G401 (cell line): ENCODE data around the gene TCEAL9. TPM values are rescaled to one million over a fixed set of nuclear protein-coding genes. Genes with fewer than 3 reads are reported as not detected.
A peak's percentile ranks its signal among the peaks of the same experiment; 100 is the strongest.
"Not testable (repeated sequence)": the region's sequence is repeated elsewhere in the genome, so short reads cannot be mapped to it uniquely, and the experiment has no call there.

ENCODE experiments used
- DNase-seq: peaks from one replicate; pipeline ENCODE4 v3.0.0-alpha.2; 2015; ENCODE audit warnings: low spot score
- in situ Hi-C: cut with HindIII; loops from 2 replicates; pipeline ENCODE4 v1.10.0; 2016; ENCODE audit warnings: low sequenced_read_pairs, mixed read lengths
- total RNA-seq: library from RNA; depleted of rRNA; stranded (reverse); fragments of >200 nt; shearing (Covaris generic); gene quantifications from 2 replicates; pipeline ENCODE4 v1.2.3, GENCODE V29; 2014

The TCEAL9 gene
- total RNA-seq, 1 experiment from 2014 or later = 39.1 TPM

DNA sequence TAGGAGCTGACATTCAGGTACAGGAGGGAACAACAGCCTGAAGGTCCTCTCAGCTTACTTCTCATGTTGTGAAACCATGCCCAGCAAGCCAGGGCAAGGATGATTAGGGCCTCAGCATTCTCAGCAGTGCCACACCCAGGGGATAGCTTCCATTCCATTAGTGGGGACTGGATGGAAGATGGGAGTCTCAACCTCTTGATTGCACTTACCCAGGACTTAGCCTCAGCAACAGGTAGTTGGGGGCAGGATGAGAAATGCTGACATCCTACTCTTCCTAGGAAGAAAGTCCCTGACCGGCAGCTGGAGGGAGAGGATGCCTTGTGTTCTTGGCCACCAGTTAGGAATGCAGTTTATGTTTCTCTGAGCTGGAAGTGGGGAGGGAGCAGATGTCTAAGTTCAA lies 11.2 kb downstream of the TCEAL9 start:
- in situ Hi-C loops = no loop called here
- no peak for DNase-seq

DNA sequence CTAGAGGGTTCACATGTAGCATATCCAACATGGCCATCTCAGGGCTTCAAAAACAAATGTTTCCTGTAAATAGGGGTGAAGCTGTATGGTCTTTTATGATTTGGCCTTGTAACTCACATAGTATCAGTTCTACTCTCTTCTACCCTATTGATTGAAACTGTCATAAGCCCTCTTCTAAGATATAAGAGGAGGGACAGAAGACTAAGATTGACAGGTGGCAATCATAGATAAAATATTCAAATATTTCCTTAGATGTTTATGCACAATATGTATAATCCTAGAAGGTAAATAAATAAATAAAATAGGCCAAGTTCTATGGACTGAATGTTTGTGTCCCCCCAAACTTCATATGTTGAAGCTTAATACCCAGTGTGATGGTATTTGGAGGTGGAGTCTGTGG lies 13.2 kb downstream of the TCEAL9 start:
- in situ Hi-C loops = no loop called here

DNA sequence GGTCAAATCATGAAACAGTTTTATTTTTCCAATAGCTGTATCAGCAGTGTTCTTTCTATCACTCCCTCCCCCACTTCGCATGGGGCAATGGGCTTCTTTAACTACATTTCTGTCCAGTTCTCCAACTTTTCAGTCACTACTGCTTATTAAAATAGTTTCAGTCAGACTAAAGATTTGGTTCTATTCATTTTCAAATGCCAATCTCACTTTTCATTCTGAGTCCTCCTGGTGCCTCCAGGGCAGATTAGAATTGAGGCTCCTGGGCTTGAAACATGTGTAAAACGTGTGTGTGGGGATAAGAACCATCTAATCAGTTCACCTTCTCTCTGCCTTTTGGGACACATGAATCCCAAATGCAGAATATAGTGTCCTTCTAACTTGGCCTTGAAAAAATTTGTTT lies 16.6 kb downstream of the TCEAL9 start:
- DNase-seq = no peak
- in situ Hi-C loops = no loop called here

More for the DNA sequence above, 13.2 kb downstream of the TCEAL9 start:
- no peak for DNase-seq

DNA sequence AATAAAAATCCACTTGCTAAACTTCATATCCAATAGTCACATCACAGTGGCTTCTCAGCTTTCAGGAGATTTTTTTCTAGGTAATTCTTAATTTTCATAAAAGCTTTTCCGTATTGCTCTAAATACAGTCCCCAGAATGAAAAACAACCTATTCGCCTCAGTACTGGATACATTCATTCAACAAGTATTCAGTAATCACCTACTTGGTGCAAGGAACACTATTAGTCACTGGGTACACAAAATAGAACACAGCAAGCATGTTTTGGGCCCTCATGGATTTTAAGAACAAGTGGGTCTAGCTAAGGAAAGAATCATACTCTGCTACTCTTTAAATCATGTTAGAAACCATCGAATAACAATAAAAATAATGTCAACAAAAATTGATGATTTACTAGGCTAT lies 17.3 kb downstream of the TCEAL9 start:
- in situ Hi-C loops = no loop called here
- DNase-seq = no peak

DNA sequence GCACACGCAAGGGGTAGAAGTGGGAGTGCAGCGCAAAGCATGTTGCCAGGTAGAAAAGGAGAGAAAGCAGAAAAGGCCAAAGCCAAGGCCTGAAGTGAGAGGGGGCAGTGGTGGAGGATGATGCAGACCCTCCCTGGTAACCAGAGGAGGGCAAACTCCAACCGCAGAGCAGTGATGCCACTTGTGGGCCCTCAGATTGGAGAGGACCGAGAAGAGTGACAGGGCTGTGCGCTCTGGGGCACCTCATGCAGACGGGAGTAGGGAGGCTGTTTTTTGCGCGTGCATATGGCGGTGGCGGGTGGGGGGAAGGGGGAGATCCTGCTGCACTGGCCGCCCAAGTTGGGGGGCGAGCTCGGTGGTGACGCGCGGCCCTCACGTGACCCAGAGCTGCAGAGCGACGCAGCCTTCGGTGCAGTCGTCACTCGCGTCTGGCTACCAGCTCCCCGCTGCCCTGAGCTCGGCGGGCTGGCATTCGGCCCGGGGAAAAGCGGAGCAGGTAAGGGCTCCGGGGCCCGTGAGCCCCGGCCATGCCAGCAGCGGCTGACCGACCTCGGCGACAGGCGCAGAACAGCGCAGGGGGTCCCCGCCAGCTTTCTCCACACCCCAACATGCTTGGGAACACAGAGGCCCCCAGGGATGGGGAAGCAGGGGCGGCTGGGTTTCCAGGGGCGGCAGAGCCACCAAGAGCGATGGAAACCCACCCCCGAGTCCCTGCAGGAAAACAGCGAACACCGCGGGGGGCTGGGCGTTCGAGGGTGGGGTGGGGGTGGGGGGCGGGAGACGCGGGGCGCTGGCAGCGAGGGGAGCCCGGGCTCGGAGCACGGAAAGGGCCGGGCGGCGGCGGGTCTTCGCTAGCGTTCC lies 20.0 kb downstream of the TCEAL9 start, which contains the start of gene BEX3:
Gene BEX3 (plus strand): TSS at position 421 of the 861 bp plus-strand sequence. CDS start 984 bp downstream, outside the sequence.
- in situ Hi-C loops = no loop called here
- DNase-seq = peak; percentile 78

DNA sequence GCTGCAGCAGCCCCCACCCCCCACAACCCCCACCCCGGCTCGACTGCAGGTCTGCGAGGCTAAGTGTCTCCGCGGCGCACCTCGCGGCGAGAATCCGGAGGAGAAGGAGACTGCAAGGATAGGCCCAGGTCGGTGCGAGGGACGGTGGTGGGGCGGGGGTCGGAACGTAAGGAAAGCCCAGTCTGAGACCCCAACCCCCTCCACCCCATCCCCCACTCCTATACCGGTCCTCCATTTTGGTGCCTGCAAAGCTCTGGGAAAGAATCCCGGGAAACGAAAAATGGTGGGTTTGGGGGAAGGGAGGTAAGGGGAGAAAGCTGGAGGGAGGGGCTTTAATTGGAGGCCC lies 20.6 kb downstream of the TCEAL9 start:
- in situ Hi-C loops = no loop called here

DNA sequence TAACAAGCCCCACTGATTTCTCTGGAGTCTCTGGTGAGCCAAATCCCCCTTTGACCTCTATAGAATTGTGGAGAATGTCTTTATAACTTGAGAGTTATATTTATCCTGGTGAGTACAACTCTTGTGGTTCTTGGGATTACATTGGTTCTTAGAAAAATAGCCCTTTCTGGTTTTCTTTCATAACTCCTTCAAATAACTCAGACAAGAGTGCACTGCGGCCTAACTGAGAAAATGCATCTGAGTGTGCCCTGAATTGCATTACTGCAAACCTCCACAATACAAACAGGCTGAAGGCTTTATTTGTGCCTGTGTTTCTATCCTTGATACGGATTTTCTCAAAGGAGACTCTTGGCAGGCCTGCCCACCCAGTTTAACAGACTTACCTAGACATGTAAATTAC lies 22.7 kb downstream of the TCEAL9 start:
- no peak for DNase-seq
- in situ Hi-C loops = no loop called here

More for the DNA sequence above, 20.6 kb downstream of the TCEAL9 start:
- DNase-seq = no peak

DNA sequence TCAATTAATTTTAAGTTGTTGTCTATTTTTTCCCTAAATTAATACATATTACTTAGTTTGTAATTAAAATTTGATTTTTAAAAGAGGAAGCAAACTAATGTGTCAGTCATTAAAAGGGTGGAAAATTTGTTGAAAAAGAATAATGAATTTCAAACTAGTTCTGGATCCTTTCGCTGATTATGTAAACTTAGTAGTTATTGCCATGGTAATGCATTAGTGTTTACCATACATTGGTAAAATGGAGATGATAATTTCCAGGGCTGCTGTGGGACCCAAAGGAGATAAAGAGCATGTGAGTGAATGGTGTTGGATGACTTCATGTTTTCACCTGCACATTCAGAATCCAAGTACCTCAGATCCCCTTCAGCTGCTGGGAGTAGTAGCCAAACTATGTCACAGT lies 26.6 kb downstream of the TCEAL9 start:
- in situ Hi-C loops = no loop called here
- no peak for DNase-seq

DNA sequence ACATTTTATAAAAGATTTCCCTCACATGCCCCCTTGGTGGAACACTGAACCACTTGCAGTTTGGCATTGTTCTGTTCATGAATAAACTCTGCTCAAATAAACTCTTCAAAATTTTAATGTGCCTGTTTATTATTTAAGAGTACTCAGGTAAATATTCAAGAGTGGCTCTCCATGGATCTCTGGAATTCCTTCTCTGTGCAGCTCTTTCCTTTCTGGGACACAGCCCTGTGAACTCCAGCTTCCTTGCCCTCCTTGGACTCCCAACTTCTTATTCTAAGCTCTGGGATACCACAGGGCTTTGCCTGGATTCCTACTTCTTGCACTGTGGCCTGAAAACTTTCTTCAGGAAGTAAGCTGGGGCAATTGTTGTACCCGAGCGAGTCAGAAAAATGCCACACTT lies 28.4 kb downstream of the TCEAL9 start:
- in situ Hi-C loops = no loop called here
- DNase-seq = no peak

DNA sequence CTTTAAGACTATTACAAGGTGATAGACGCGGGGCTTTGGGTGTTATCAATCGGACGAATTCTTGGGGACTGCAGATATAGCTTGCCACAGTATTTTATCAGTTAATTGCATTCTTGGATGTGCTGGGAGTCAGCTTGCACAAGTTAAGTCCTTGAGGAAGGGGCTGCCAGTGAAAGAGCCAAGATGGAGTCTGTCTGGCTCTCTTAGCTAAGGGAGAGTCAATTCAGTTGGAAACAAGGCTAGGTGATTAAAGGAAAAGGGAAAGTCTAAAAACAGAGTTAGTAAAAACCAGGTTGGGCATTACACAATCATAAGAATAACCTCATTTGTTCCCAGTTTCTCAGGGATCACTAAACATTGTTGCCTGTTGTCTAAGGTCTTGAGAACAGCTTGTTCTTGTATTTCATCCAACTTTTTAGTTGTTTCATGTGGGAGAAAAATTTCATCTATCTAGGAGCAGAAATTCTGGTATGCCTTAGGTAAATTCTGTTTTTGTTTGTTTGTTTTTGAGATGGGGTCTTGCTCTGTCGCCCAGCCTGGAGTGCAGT lies 29.1 kb downstream of the TCEAL9 start:
- DNase-seq, in situ Hi-C loops: not testable (repeated sequence)

DNA sequence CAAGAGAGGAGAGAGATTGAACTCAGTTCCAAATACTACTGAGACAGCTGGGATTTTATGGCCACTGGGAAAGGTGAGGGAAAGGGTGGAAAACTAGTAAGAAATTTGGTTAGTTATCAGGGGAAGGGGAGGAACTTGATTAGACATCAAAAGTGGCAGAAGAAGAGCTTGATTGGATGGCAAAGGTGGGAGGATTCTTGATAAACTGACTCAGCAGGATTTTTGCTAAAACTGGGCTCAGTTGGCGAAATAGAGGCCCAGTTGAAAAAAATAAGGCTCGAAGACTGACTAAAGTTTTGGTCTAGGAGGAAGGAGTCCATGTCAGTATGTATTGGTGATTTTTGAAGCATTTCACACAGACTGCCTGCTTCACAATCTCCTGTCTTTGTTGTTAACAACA lies 30.0 kb downstream of the TCEAL9 start:
- no peak for DNase-seq
- in situ Hi-C loops = no loop called here

DNA sequence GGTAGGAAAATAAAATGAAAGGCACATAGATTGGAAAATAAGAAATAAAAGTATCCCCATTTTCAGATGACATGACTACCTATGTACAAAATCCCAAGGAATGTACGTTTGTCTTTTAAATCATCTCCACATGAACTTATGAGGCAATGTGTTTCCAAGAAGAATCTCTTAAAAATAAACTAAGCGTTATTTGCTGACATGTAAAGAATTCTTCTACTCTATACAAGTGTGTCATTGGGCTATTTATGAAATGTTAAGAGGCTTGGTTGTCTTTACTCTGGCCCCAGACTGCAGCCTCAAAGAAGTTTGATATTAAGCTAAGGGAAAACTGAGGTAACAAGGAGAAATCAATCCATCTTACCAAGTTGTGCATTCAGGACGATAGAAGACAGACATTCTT lies 37.2 kb downstream of the TCEAL9 start:
- in situ Hi-C loops = no loop called here

DNA sequence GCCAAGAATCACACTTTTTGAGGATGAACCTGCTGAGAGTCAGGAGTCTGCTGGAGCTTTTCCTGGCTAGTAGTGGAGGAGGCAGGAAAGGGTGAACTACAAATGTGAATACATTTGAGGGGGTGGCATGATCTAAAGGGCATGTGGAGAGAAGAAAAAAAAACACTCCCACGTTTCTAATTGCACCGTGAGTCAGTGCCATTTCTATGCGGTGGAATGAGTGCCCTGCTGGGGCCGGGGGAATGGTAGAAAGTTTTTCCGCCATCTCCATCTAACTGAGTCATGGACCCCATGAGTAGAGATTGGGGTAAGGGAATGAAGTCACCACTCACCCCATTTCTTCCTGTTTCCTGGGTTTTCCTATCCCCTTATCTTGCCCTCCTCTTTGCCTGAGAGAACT lies 39.9 kb downstream of the TCEAL9 start:
- no peak for DNase-seq
- in situ Hi-C loops = no loop called here

More for the DNA sequence above, 37.2 kb downstream of the TCEAL9 start:
- no peak for DNase-seq

DNA sequence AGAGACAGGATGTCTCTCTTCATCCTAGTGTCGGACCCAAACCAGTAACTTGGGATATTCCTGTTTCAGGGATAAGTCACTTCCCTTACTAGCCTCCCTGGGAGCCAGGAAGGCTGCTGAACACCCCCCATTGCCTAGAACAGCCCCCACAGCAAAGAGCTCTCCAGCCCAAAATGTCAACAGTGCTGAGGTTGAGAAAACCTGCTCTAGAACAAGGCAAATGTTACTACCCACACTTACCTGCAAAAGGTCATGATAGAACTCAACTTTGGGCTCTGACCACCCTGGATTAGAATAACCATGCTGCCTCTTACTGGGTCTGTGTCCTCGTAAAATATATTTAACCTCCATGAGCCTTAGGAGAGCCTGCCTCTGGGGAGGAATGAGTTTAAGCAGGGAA lies 40.4 kb downstream of the TCEAL9 start:
- in situ Hi-C loops = no loop called here
- no peak for DNase-seq

DNA sequence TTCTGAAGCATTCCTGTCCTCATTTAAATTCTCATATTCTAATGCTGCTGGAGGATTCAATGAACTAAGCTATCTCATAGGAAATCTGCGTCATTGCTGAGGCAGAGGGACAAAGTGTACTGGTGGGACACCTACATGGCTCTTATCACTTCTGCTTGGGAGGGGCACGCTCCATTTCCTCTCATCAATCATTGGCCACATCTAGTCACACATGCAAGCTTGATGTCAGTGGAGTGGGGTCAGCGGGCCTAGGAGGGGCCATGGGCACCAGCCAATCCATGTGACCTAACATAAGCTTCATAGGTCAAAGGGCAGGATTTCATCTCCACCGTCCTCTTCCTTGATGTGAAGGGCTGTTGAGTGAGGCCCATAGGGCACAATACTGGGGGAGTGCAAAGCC lies 41.4 kb downstream of the TCEAL9 start:
- in situ Hi-C loops = no loop called here

DNA sequence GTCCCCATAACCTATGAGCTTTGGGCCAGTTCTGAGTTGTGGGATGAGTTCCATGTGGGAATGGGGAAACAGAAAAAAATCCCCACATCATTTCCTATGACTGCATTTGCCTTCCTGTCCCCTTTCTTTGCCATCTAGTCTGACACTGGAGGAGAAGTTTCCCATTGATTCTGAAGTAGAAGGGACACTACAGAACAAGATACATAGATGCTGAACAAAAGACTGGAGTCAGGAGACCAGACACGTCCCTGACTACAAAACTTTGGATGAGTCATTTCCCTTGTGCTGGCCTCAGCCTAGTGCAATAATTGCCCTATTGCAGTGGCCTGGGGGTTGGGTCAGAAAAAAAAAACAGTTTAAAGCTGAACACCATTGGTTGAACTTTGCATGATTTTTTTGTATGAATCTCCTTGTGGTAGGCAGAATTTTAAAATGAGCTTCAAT lies 42.1 kb downstream of the TCEAL9 start:
- no peak for DNase-seq
- in situ Hi-C loops = no loop called here

More for the DNA sequence above, 41.4 kb downstream of the TCEAL9 start:
- no peak for DNase-seq

DNA sequence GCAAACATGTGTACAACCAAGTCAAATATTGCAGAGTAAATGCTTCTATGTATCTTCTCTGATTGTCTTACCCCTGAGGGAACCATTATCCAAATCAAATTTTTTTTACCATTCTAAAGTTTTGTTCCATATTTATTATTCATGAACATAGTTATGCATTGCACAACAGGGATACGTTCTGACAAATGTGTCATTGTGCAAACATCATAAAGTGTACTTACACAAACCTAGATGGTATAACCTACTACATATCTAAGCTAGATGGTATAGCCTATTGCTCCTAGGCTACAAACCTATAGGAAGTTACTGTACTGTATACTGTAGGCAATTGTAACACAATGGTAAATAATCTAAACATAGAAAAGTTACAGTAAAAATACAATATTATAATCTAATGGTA lies 43.4 kb downstream of the TCEAL9 start:
- in situ Hi-C loops = no loop called here
- DNase-seq = no peak

DNA sequence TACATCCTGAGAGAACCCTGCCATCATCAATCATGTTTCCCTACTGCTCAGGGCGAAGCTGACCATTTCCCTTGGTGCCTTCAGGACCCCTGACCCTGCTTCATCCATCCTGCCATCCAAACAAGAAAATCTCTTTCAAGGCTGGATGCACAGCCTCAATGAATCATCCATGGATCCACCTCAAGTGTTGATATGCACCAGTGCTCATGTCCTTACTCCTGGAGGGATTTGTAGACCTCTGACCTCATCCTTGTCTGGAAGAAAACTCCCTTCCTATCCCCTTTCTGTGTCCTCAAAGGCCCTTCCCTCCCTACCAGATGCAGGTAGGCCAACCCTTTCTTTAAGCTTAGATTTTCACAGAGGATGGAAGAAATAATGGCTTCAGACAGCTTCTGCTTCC lies 44.6 kb downstream of the TCEAL9 start:
- in situ Hi-C loops = no loop called here
- no peak for DNase-seq

DNA sequence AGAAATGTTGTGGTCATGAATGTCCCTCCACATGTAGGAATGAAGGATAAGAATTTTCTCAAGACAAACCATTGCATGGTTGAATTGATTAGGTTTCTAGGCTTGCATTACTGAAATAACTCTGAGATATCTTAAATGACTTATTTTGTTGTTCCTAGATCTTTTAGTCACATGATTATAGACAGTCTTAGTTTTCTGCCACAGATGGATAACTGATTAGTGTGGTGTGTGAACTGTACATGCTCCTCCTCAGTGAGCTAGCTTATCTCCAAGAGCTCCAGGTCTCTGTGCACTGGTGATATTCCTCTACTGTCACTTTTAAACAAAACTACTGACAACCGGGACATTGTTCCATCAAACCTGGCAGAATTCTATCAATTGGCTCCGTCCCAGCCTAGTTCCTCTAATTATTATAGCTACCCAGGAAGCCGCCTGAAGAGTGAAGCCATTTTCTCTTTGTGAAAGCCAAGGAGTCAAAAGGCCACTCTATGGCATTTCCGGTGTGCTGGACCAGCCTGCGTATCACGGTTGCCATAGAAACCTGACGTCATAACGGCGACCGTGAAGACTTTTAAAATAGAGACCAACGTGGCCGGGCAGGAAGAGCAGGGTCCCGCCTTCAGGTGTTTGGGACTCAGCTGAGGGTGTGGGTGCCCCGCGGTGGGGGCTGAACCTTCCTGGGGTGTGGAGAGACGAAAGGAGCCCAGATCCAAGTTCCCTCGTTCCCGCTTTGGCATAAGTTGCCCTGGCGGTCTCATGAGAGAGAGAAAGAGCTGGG lies 48.1 kb downstream of the TCEAL9 start:
- in situ Hi-C loops = no loop called here

DNA sequence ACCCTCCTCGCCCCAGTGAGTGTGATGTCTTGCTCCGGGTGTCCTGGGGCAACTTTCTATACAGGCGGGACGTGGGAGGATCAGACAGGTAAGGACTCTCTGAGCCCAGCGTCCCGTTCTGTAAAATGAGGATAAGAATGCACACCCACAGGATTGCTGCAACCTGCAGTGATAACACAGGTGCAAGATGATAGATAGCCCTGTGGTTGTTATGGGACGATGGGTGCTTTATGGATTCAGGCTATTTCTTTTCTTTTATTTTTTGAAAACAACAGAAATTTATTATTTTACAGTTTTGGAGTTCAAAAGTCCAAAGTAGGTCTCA lies 48.7 kb downstream of the TCEAL9 start:
- peak; percentile 7 for DNase-seq
- in situ Hi-C loops = no loop called here

More for the DNA sequence above, 48.1 kb downstream of the TCEAL9 start:
- peak; percentile 56 for DNase-seq
